ENCODE measurements around the gene TMEM253.
A peak's percentile ranks its signal among the peaks of the same experiment; 100 is the strongest.

TMEM253 gene

DNA sequence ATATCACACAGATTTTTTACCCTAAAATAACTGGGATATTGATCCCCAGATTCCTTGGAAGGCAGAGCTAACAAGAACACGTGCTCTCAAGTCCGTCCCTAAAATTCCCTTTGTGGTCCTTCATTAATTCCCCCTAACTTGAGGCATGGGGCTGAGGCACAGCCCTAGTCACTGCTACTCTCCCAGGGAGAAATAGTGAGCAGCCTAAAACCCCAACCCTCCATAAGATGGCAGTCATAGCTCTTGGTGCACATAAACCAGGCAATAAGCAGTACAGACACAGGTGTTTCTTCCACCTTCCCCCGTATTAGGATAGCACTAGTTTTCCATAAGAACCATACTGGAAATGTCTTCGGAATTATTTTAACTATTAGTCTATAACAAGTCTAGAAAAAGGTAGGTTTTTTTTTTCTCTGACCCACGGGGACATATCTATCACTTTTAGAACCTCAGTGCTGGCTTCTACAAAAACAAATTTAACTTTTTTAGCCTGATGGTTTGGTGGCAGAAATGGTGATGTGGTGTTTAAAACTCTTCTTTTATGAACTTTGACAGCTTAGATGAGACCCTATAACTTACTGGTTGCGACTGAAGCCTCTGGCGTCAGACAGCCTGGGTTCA, 33.9 kb upstream of the TMEM253 start:
- H3K9me3 Mint-ChIP-seq = no peaks in the 10 kb centered on the region
- peaks cover 38% of the 10 kb centered on the region for H3K27me3 Mint-ChIP-seq
- peaks cover 33% of the 10 kb centered on the region for H3K36me3 Mint-ChIP-seq (ENCODE audit: low read depth)
- H3K27ac Mint-ChIP-seq = no peak overlapping the region
- intact Hi-C loops (cut with micrococcal nuclease) = no loop called here
- peaks cover 26% of the 10 kb centered on the region for H3K4me1 Mint-ChIP-seq (ENCODE audit: low read depth)
- no peak overlapping the region for H3K4me3 Mint-ChIP-seq

DNA sequence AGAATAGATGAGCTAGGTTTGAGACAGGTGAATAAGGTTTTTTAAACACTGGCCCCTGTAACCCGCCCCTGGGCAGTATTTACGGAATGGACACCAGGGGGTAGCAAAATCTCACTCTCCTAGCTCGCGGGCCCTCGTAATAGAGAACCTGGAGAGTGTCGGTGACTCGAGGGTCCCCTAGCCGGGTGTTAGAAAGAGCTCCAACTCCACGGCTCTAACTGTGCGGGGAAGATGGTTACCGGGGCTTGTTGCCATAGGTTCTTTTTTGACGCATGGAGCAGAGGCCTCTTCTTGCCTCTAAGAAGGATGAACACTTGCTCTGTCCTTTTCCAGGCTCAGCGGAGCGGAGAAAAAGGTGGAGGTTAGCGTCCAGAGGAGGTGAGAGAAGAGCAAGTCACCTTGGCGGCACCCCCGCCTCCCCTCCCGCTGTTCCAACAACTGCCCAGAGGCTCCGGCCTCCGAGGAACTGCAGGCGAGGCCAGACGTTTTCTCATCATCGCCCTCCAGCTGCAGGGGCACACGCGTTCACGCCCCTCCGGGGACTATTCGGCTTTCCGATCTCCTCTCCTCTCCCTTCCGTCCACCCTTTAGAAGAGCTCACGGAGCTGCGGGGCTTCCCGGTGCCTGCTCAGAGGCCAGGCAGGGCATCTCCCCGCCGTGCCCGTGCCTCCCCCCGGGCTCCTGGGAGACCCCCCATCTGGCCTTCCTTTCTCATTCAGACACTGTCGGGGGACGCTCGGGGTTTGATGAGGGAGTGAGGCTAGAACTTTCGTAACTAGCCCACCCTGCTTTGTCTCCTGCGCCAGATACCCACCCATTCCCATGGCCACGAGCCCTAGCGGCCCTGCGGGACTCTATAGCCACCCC, 32.1 kb upstream of the TMEM253 start:
- peaks cover 49% of the 10 kb centered on the region for H3K36me3 Mint-ChIP-seq (ENCODE audit: low read depth)
- H3K27me3 Mint-ChIP-seq = peaks cover 28% of the 10 kb centered on the region
- peak overlapping the region; percentile 86 for H3K4me3 Mint-ChIP-seq
- peaks cover 44% of the 10 kb centered on the region for H3K4me1 Mint-ChIP-seq (ENCODE audit: low read depth)
- intact Hi-C loops (cut with micrococcal nuclease) = loop anchor here (1.0 kb wide), 1 partner anchor 24 kb away; no protein-coding TSS in a partner anchor
- H3K9me3 Mint-ChIP-seq = no peaks in the 10 kb centered on the region
- peak overlapping the region; percentile 93 for H3K27ac Mint-ChIP-seq

DNA sequence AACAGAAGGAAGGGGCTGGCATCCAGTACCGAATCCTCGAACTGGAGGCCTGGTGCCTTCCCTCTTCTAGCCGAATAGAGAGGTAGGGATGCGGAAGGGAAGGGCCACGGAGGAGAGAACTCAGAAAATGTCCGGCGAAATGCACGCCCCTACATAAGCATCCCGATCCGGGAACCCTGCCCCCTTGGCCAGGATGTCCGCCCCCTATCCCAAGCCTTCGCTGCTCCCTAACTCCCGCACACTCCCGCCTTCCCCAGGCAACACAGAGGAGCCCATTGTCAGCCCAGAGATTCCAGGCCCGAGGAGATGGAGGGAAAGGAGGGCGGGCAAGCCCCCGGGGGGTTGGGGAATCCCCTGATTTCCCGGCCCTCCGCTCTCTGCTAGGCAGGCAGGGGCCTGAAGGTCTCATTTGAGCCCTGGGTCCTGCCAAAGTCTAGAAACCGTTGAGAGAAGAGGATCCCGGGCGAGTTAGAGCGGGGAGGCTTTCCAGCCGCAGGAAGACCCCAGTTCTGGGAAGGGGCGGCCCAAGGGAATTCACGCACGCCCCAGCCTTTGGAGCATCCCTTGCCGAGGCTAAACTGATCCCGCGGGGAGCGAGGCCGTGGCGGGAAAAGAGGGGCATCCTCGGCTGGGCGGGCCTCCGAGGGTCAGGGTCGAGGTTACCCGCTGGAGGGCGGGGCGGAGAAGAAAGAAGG, 31.3 kb upstream of the TMEM253 start:
- intact Hi-C loops (cut with micrococcal nuclease) = no loop called here

DNA sequence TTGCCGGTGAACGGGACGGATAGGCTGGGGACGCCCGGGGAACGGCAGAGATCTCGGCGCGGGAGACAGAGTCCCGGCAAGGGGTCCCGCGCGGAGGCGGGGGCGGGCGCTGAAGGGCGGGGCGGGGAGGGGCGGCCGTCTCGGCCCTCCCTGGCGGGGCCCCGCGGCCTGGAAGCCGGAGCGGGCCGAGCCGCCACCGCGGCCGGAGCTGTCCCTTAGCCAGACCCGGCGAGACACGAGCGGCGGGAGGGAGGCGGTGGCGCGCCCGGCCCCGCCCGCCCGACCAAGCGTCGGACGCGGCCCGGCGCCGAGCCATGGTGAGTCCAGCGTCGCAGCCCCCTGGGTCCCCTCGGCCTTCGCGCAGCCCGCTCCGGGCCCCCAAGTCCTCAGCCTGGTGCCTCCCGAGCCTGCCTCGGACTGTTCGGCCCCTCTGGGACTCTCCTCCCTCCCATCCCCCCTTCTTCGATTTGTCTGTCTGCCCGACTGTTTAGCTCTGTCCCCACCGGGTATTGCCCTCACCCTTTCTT, 30.7 kb upstream of the TMEM253 start, which contains the start of gene ARHGEF40:
Gene ARHGEF40, plus strand, starts transcription at position 222 of the 527 bp plus-strand sequence. Its CDS starts 93 bp downstream, at position 315.
- H3K9me3 Mint-ChIP-seq = no peaks in the 10 kb centered on the region
- intact Hi-C loops (cut with micrococcal nuclease) = no loop called here
- H3K27ac Mint-ChIP-seq = peak within 1 kb of the TSS; percentile 93
- peak within 1 kb of the TSS; percentile 93 for H3K4me3 Mint-ChIP-seq
- H3K36me3 Mint-ChIP-seq (ENCODE audit: low read depth) = peaks cover 63% of the 10 kb centered on the region
- H3K27me3 Mint-ChIP-seq = peaks cover 23% of the 10 kb centered on the region
- peaks cover 54% of the 10 kb centered on the region for H3K4me1 Mint-ChIP-seq (ENCODE audit: low read depth)

More for the DNA sequence above, 31.3 kb upstream of the TMEM253 start:
- peaks cover 57% of the 10 kb centered on the region for H3K36me3 Mint-ChIP-seq (ENCODE audit: low read depth)
- peaks cover 48% of the 10 kb centered on the region for H3K4me1 Mint-ChIP-seq (ENCODE audit: low read depth)
- H3K27ac Mint-ChIP-seq = peak overlapping the region; percentile 93
- H3K27me3 Mint-ChIP-seq = peaks cover 28% of the 10 kb centered on the region
- H3K9me3 Mint-ChIP-seq = no peaks in the 10 kb centered on the region
- H3K4me3 Mint-ChIP-seq = peak overlapping the region; percentile 86

DNA sequence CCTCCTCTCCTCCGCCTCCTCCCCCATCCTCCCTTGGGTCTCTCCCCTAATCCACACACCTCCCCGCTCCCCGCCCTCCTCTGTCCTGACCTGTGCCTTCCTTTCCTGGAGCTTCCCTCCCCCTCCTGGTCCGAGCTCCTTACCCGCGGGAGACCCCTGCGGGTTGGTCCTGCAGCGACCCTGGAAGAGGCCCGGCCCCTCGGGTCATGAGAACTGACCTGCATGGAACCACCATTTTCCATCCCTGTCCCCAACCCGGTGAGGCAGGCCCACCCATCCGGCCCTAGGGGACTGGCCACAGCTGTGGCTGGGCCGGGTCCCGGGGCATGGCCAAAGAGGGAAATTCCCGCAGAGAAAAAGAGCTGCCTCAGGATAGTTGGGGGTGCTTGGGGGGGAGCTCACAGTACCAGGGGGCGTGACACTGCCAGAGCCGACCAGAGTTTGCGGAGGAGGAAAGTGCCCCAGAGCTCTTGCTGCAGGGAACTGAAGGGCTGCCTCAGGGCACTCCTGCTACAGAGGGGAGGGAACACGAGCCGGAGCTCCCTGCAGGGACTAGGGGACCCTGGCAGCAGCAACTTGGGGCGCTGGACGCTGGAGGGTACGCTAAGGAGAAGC, 30.1 kb upstream of the TMEM253 start:
- H3K27me3 Mint-ChIP-seq = peaks cover 18% of the 10 kb centered on the region
- peak overlapping the region; percentile 93 for H3K27ac Mint-ChIP-seq
- peak overlapping the region; percentile 93 for H3K4me3 Mint-ChIP-seq
- H3K36me3 Mint-ChIP-seq (ENCODE audit: low read depth) = peaks cover 69% of the 10 kb centered on the region
- intact Hi-C loops (cut with micrococcal nuclease) = loop anchor here (1.0 kb wide), 2 partner anchors 17 to 34 kb away; no protein-coding TSS in a partner anchor
- peaks cover 59% of the 10 kb centered on the region for H3K4me1 Mint-ChIP-seq (ENCODE audit: low read depth)
- H3K9me3 Mint-ChIP-seq = no peaks in the 10 kb centered on the region

DNA sequence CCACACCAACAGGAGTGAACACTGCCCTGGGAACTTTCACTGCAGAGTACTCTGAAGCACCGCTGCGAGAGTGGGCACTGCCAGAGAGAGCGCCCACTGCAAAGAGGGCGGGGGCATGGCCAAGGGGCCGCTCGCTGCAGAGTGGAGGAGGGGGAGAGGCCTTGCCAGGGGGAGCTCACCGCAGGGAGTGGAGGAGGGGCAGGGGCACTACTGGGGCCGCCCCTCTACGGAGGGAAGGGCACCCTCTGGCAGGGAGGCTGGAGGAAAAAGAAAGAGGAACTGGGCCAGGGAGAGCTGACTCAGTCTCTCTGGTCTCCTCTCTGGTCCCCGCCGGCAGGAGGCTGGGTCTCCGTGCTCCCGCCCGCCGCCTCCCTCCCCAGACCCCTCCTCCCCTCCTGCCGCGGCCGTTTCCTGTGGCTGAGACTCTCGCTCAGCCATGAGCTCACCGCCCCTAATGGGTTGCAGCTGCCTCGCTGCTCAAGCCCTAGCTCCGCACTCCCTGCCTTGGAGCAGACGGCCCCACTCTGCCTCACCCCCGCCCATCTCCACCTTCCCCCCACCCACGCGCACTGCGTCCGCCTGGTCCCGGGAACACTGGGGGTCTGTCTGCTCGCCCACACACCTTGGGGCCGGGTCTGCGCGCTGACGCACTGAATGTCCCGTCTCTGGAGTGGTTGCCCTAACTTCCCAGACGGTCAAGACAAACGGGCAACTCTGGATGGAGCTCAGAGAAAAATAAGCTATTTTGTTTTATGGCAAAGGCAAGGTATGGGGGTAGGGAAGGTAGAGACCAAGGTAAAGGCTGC, 29.4 kb upstream of the TMEM253 start:
- H3K27me3 Mint-ChIP-seq = peaks cover 12% of the 10 kb centered on the region
- intact Hi-C loops (cut with micrococcal nuclease) = loop anchor here (1.0 kb wide), 2 partner anchors 16 to 33 kb away; no protein-coding TSS in a partner anchor
- H3K4me1 Mint-ChIP-seq (ENCODE audit: low read depth) = peaks cover 67% of the 10 kb centered on the region
- H3K4me3 Mint-ChIP-seq = peak overlapping the region; percentile 93
- H3K27ac Mint-ChIP-seq = peak overlapping the region; percentile 93
- H3K36me3 Mint-ChIP-seq (ENCODE audit: low read depth) = peaks cover 69% of the 10 kb centered on the region
- no peaks in the 10 kb centered on the region for H3K9me3 Mint-ChIP-seq

DNA sequence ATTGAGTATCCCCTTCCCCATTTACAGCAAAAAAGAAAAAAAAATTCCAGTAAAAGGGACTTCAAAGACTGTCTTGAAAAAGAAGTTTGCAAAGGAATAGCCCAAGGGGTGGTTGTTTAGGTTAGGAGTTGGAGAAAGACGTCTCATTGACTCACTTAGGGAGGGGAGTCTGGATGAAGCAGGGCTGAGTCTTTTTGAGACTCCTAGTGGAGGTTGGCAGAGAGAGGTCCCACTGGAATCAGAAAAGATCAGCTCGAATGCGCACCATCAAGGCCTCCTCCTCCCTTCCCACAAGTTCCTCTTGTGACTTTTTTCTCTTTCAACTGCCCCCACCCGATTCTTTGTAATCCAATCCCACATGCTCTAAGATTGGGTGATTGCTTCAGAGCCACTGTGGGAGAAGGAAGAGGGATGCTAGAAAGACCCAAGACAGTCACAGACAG, 28.8 kb upstream of the TMEM253 start:
- Mint-ChIP-seq H3K9me3 (no peaks in the 10 kb centered on the region), H3K4me1 (ENCODE audit: low read depth) (peaks cover 71% of the 10 kb centered on the region), H3K27ac (peak overlapping the region; percentile 93), H3K36me3 (ENCODE audit: low read depth) (peaks cover 72% of the 10 kb centered on the region), H3K4me3 (peak overlapping the region; percentile 93), H3K27me3 (peaks cover 11% of the 10 kb centered on the region)
- intact Hi-C loops (cut with micrococcal nuclease) = no loop called here

DNA sequence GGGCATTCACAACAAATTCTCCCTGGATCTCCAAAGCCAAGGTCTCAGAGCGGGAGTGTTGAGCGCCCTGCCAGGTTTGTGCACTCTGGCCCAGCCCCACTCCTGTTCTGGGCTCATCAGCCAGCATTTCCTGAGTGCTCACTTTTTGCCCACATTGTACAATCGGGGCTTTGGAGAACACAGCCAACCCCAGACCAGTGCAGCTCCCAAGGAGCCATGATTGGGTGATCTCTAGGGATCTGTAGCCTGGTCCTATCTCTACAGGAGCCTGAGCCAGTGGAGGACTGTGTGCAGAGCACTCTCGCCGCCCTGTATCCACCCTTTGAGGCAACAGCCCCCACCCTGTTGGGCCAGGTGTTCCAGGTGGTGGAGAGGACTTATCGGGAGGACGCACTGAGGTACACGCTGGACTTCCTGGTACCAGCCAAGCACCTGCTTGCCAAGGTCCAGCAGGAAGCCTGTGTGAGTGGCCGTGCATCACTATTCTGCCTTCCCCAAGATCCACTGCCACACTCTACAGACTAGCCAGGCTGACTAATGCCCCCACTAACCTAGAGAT, 28.0 kb upstream of the TMEM253 start:
- intact Hi-C loops (cut with micrococcal nuclease) = no loop called here
- H3K36me3 Mint-ChIP-seq (ENCODE audit: low read depth) = peaks cover 80% of the 10 kb centered on the region
- peak overlapping the region; percentile 93 for H3K27ac Mint-ChIP-seq
- peaks cover 76% of the 10 kb centered on the region for H3K4me1 Mint-ChIP-seq (ENCODE audit: low read depth)
- peak overlapping the region; percentile 93 for H3K4me3 Mint-ChIP-seq
- H3K9me3 Mint-ChIP-seq = no peaks in the 10 kb centered on the region
- H3K27me3 Mint-ChIP-seq = peaks cover 11% of the 10 kb centered on the region

DNA sequence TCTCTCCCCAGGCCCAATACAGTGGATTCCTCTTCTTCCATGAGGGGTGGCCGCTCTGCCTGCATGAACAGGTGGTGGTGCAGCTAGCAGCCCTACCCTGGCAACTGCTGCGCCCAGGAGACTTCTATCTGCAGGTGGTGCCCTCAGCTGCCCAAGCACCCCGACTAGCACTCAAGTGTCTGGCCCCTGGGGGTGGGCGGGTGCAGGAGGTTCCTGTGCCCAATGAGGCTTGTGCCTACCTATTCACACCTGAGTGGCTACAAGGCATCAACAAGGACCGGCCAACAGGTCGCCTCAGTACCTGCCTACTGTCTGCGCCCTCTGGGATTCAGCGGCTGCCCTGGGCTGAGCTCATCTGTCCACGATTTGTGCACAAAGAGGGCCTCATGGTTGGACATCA, 26.9 kb upstream of the TMEM253 start:
- H3K36me3 Mint-ChIP-seq (ENCODE audit: low read depth) = peaks cover 91% of the 10 kb centered on the region
- intact Hi-C loops (cut with micrococcal nuclease) = no loop called here
- H3K4me3 Mint-ChIP-seq = no peak overlapping the region
- H3K27me3 Mint-ChIP-seq = peaks cover 6% of the 10 kb centered on the region
- peaks cover 70% of the 10 kb centered on the region for H3K4me1 Mint-ChIP-seq (ENCODE audit: low read depth)
- H3K9me3 Mint-ChIP-seq = no peaks in the 10 kb centered on the region
- H3K27ac Mint-ChIP-seq = peak overlapping the region; percentile 93

DNA sequence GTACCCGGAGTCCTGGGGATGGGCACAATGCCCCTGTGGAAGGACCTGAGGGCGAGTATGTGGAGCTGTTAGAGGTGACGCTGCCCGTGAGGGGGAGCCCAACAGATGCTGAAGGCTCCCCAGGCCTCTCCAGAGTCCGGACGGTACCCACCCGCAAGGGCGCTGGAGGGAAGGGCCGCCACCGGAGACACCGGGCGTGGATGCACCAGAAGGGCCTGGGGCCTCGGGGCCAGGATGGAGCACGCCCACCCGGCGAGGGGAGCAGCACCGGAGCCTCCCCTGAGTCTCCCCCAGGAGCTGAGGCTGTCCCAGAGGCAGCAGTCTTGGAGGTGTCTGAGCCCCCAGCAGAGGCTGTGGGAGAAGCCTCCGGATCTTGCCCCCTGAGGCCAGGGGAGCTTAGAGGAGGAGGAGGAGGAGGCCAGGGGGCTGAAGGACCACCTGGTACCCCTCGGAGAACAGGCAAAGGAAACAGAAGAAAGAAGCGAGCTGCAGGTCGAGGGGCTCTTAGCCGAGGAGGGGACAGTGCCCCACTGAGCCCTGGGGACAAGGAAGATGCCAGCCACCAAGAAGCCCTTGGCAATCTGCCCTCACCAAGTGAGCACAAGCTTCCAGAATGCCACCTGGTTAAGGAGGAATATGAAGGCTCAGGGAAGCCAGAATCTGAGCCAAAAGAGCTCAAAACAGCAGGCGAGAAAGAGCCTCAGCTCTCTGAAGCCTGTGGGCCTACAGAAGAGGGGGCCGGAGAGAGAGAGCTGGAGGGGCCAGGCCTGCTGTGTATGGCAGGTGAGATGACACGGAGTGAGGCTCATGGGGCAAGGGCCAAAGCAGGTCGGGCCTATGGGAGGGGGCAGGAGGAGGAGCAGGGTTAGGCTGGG, 26.2 kb upstream of the TMEM253 start:
- intact Hi-C loops (cut with micrococcal nuclease) = no loop called here
- H3K4me1 Mint-ChIP-seq (ENCODE audit: low read depth) = peaks cover 63% of the 10 kb centered on the region
- peaks cover 93% of the 10 kb centered on the region for H3K36me3 Mint-ChIP-seq (ENCODE audit: low read depth)
- H3K27me3 Mint-ChIP-seq = no peaks in the 10 kb centered on the region
- H3K27ac Mint-ChIP-seq = peak overlapping the region; percentile 37
- no peak overlapping the region for H3K4me3 Mint-ChIP-seq
- H3K9me3 Mint-ChIP-seq = no peaks in the 10 kb centered on the region

DNA sequence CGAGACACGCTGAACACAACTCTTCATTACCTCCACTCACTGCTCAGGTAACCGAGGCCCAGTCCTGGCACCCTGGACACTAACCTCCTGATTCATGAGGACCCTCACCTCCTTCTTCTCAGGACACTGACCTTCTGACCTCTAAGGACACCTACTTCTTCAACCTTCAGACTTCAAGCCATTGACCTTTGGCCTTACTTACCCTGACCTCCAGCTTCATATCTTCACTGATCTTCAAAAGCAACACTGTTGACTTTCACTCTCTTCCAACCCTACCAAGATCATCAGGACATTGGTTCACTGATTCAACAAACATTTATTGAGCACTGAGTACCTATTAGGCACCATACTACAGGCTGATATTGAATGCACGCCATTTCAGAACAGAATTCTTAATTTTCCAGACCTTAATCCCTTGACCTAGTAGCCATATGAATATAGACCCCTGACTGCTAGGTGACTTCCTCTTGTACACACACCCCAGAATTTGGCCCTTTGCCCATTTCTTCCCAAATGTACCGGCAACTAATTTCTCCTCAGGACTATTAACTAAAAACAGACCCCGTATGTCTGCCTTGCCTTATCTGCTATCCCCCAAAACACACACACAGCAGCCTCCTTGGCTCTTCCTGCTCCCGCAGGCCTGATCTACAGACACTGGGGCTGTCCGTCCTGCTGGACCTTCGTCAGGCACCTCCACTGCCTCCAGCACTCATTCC, 25.0 kb upstream of the TMEM253 start:
- intact Hi-C loops (cut with micrococcal nuclease) = no loop called here

More for the DNA sequence above, 25.0 kb upstream of the TMEM253 start:
- H3K36me3 Mint-ChIP-seq (ENCODE audit: low read depth) = peaks cover 93% of the 10 kb centered on the region
- H3K27ac Mint-ChIP-seq = peak overlapping the region; percentile 18
- no peak overlapping the region for H3K4me3 Mint-ChIP-seq
- H3K4me1 Mint-ChIP-seq (ENCODE audit: low read depth) = peaks cover 58% of the 10 kb centered on the region
- no peaks in the 10 kb centered on the region for H3K27me3 Mint-ChIP-seq
- no peaks in the 10 kb centered on the region for H3K9me3 Mint-ChIP-seq
